Esophagus squamous epithelium (tissue), 5 donors: ENCODE data around the gene ZNF628. TPM values are rescaled to one million over a fixed set of nuclear protein-coding genes. Genes with fewer than 3 reads are reported as not detected.
A peak's percentile ranks its signal among the peaks of the same experiment; 100 is the strongest.

Experiments
- DNase-seq: peaks from one replicate; lab custom pipeline; 2025; lab: John Stamatoyannopoulos, UW
- H3K27ac ChIP-seq, 4 donors: fragments of 200-600 bp; sonication (generic); one replicate each; pipeline ENCODE4 v1.5.1; 2016 to 2019; ENCODE audit warnings: mild to moderate bottlenecking in 1 of 4
- H3K27me3 ChIP-seq, 4 donors: fragments of 200-600 bp; sonication (generic); 1 replicate in 3 of 4; 2 replicates in 1 of 4; pipeline versions ENCODE4 v1.5.1 to v1.6.0; 2017 to 2021; ENCODE audit warnings: antibody characterized with exemption in 1 of 4
- H3K36me3 ChIP-seq, 3 donors: fragments of 200-600 bp; sonication (generic); one replicate each; pipeline ENCODE4 v1.5.1; 2016 to 2019
- H3K4me1 ChIP-seq, 3 donors: fragments of 200-600 bp; sonication (generic); one replicate each; pipeline ENCODE4 v1.5.1; 2017 to 2019
- H3K4me3 ChIP-seq, 4 donors: fragments of 200-600 bp; sonication (generic); 1 replicate in 3 of 4; 2 replicates in 1 of 4; pipeline ENCODE4 v1.5.1; 2016 to 2019; ENCODE audit warnings: mild to moderate bottlenecking in 2 of 4, moderate library complexity in 1 of 4
- H3K9me3 ChIP-seq, 3 donors: fragments of 200-600 bp; sonication (generic); one replicate each; pipeline ENCODE4 v1.5.1; 2016 to 2019
- POLR2A ChIP-seq, 4 donors: fragments of 450-650 bp; IDR thresholded peaks; one replicate each; pipeline ENCODE4 v1.6.1; 2017; ENCODE audit warnings: antibody characterized with exemption in 4 of 4, mild to moderate bottlenecking in 4 of 4, moderate library complexity in 3 of 4
- WGBS, 2 donors: methylation state at CpG; one replicate each; pipeline ENCODE4 v1.1.5; 2018; 5-methylcytosine and 5-hydroxymethylcytosine counted together
- intact Hi-C: fragments of 100-400 bp; cut with DNase I; formaldehyde crosslinking; loops from one replicate; pipeline ENCODE4 v1.15.0; 2022
- total RNA-seq, 4 donors: library from RNA; depleted of rRNA; stranded (reverse); fragments of >200 nt; gene quantifications; one replicate each; pipeline ENCODE4 v1.1.0, GENCODE V29; 2016
- TF ChIP-seq, protein P1 (sequence below), 6 experiments: fragments of 450-650 bp in 4 of 6; fragments of 200-600 bp in 2 of 6; sonication (generic) in 2 of 6; IDR thresholded peaks; one replicate each; pipeline ENCODE4 v1.5.1; 2016 to 2019; ENCODE audit warnings: antibody characterized with exemption in 6 of 6, mild to moderate bottlenecking in 4 of 6, moderate library complexity in 4 of 6
- donor health status: DM: yes; HTN: yes; CAD: no.

Gene ZNF628
- total RNA-seq, 4 donors from 2014 or later = 4.4 to 22.0 (median 6.8) TPM

GRCh38 chr19:55504252-55504603 is 27.8 kb downstream of the ZNF628 start:
- peak overlapping the region in 3 of 4 donors; percentile 72 to 81 (median 80) for H3K27ac ChIP-seq
- intact Hi-C loops = loop anchor here (5.0 kb wide), 1 partner anchor 37 kb away; no protein-coding TSS in a partner anchor
- no peak for DNase-seq

GRCh38 chr19:55504981-55505380 is 28.6 kb downstream of the ZNF628 start:
- TF ChIP-seq, protein P1, sequence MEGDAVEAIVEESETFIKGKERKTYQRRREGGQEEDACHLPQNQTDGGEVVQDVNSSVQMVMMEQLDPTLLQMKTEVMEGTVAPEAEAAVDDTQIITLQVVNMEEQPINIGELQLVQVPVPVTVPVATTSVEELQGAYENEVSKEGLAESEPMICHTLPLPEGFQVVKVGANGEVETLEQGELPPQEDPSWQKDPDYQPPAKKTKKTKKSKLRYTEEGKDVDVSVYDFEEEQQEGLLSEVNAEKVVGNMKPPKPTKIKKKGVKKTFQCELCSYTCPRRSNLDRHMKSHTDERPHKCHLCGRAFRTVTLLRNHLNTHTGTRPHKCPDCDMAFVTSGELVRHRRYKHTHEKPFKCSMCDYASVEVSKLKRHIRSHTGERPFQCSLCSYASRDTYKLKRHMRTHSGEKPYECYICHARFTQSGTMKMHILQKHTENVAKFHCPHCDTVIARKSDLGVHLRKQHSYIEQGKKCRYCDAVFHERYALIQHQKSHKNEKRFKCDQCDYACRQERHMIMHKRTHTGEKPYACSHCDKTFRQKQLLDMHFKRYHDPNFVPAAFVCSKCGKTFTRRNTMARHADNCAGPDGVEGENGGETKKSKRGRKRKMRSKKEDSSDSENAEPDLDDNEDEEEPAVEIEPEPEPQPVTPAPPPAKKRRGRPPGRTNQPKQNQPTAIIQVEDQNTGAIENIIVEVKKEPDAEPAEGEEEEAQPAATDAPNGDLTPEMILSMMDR (IDR thresholded peaks at IDR 0.05) = no peak
- peaks cover 0 to 5% (median 0%) of the 10 kb centered on the region in 3 donors for H3K36me3 ChIP-seq
- H3K27ac ChIP-seq = no peak overlapping the region
- H3K27me3 ChIP-seq = no peaks in the 10 kb centered on the region
- peaks cover 4 to 13% (median 7%) of the 10 kb centered on the region in 3 donors for H3K4me1 ChIP-seq
- no peaks in the 10 kb centered on the region for H3K9me3 ChIP-seq
- no peak overlapping the region for H3K4me3 ChIP-seq
- 76 to 79% methylated on average over 7 to 11 of the region's 11 CpGs for WGBS, 2 donors
- no peak for DNase-seq
- intact Hi-C loops = loop anchor here (5.0 kb wide), 2 partner anchors 38 to 368 kb away; no protein-coding TSS in a partner anchor

More at GRCh38 chr19:55504252-55504603, 27.8 kb downstream of the ZNF628 start:
- peaks cover 0 to 5% (median 0%) of the 10 kb centered on the region in 3 donors for H3K36me3 ChIP-seq
- H3K27me3 ChIP-seq = no peaks in the 10 kb centered on the region
- TF ChIP-seq, protein P1 (IDR thresholded peaks at IDR 0.05) = no peak
- no peak for TF ChIP-seq POLR2A (IDR thresholded peaks at IDR 0.05)
- H3K9me3 ChIP-seq = no peaks in the 10 kb centered on the region
- peak overlapping the region; percentile 28 to 59 (median 42) for H3K4me3 ChIP-seq
- 26 to 33% methylated on average over 13 of the region's 13 CpGs for WGBS, 2 donors
- peaks cover 4 to 13% (median 7%) of the 10 kb centered on the region in 3 donors for H3K4me1 ChIP-seq

DNA sequence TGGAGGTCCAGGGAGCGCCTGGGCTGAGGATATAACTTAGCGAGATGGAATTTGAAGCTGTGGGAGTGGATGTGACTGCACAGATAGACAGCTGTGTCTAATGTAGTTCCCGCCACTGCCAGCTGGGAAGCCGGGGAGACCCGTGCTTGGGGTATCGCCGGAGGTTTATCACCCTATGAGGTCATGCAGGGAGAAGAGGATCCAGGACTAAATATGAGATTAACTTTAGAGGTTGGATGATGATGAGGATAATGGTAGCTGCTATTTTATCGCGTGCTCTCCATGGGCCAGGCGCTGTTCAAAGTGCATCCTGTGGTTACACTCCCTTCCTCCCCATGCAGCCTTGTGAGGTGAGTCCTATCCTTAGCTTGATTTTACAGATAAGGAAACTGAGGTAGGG is 31.7 kb downstream of the ZNF628 start:
- Histone ChIP-seq H3K9me3 (no peaks in the 10 kb centered on the region), H3K36me3 (no peaks in the 10 kb centered on the region), H3K27me3 (no peaks in the 10 kb centered on the region), H3K4me3 (no peak overlapping the region), H3K27ac (no peak overlapping the region), H3K4me1 (peaks cover 4 to 13% (median 6%) of the 10 kb centered on the region in 3 donors)
- intact Hi-C loops = loop anchor here (5.0 kb wide), 1 partner anchor 371 kb away; no protein-coding TSS in a partner anchor
- TF ChIP-seq, protein P1 (IDR thresholded peaks at IDR 0.05) = no peak
- no peak for TF ChIP-seq POLR2A (IDR thresholded peaks at IDR 0.05)
- WGBS, 2 donors = 72 to 74% methylated on average over 10 of the region's 10 CpGs
- DNase-seq = no peak

DNA sequence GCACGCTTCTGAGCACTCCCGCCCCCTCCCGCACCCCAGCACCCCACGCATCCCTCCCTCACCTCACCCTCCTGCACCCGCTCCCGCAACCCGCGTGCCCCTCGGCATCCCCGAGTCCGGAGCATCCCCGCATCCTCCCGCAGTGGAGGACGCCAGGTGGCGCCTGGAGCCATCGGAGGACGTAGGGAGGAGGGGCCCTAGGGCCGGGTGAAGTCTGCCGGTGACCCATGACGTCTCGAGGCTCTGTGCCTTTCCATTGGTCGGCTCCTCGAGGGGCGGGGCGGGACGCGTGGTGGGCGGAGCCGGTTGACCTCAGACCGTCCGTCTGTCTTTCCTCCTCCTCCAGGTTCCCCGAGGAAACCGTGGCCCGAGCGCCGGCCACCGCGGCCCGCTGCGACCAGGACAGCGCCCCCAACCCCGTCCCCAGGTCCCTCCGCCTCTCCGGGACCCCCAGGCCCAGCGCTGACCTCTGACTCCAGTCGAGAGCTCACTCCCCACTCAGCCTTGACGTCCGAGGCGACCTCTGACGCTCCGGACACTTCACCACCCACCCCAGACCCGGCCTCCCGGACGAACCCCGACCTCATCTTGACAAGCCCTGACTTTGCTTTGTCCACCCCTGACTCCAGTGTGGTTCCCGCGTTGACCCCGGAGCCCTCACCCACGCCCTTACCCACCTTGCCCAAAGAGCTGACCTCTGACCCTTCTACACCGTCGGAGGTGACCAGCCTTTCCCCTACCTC is 40.6 kb downstream of the ZNF628 start:
- TF ChIP-seq, protein P1 (IDR thresholded peaks at IDR 0.05) = peak; percentile 77 to 94 (median 89)
- peak in 1 of 4 donors; percentile 12 for TF ChIP-seq POLR2A (IDR thresholded peaks at IDR 0.05)
- no peaks in the 10 kb centered on the region for H3K27me3 ChIP-seq
- H3K27ac ChIP-seq = peak overlapping the region; percentile 79 to 94 (median 88)
- H3K4me3 ChIP-seq = peak overlapping the region; percentile 28 to 80 (median 52)
- peak; percentile 49 for DNase-seq
- no peaks in the 10 kb centered on the region for H3K36me3 ChIP-seq
- intact Hi-C loops = loop anchor here (5.0 kb wide), 2 partner anchors 95 to 115 kb away; no protein-coding TSS in a partner anchor
- WGBS, 2 donors = 5 to 12% methylated on average over 12 to 37 of the region's 61 CpGs
- H3K9me3 ChIP-seq = no peaks in the 10 kb centered on the region
- peaks cover 0 to 23% (median 10%) of the 10 kb centered on the region in 3 donors for H3K4me1 ChIP-seq
